Effector memory CD8-positive, alpha-beta T cell (primary cell): ENCODE data around the gene TMEM126A.
A peak's percentile ranks its signal among the peaks of the same experiment; 100 is the strongest.

ENCODE experiments used
- ATAC-seq: fragments of 150-1000 bp; cut with Tn5 transposase; replicated peaks from 2 replicates; pipeline ENCODE4 v1.10.0; 2021; ENCODE audit warnings: mild to moderate bottlenecking, moderate library complexity
- DNase-seq, 3 experiments: peaks; one replicate each; pipeline ENCODE4 v3.0.0; 2021
- H3K27ac Mint-ChIP-seq, 2 donors: one replicate each; pipeline ENCODE4 v1.8.0; 2022; ENCODE audit warnings: mild to moderate bottlenecking in 2 of 2, mixed read lengths in 2 of 2, moderate library complexity in 2 of 2
- H3K27me3 Mint-ChIP-seq, 2 donors: one replicate each; pipeline ENCODE4 v1.8.0; 2022; ENCODE audit warnings: mixed read lengths in 2 of 2
- H3K36me3 Mint-ChIP-seq: one replicate; pipeline ENCODE4 v1.8.0; 2022; ENCODE audit warnings: mild to moderate bottlenecking, moderate library complexity, mixed read lengths; ENCODE audit not compliant: insufficient read depth
- H3K4me1 Mint-ChIP-seq, 2 donors: one replicate each; pipeline ENCODE4 v1.8.0; 2022; ENCODE audit warnings: low read depth in 2 of 2, mixed read lengths in 2 of 2
- H3K4me3 Mint-ChIP-seq, 2 donors: one replicate each; pipeline ENCODE4 v1.8.0; 2022; ENCODE audit warnings: mild to moderate bottlenecking in 2 of 2, mixed read lengths in 2 of 2, moderate library complexity in 2 of 2
- H3K9me3 Mint-ChIP-seq, 2 donors: one replicate each; pipeline ENCODE4 v1.8.0; 2022; ENCODE audit warnings: mixed read lengths in 2 of 2

Gene TMEM126A

GRCh38 chr11:85685820-85686459 lies 38.2 kb downstream of the TMEM126A start, which contains the start of gene CCDC89:
CCDC89 (minus strand) TSS chr11:85686195; CDS start chr11:85686130, 65 bp downstream.
- ATAC-seq: no peak

GRCh38 chr11:85694385-85694980 lies 46.7 kb downstream of the TMEM126A start:
- Mint-ChIP-seq H3K27me3 (no peaks in the 10 kb centered on the region), H3K4me1 (peaks cover 4 to 17% of the 10 kb centered on the region in 2 donors), H3K9me3 (no peaks in the 10 kb centered on the region), H3K4me3 (no peak overlapping the region), H3K27ac (peak overlapping the region; percentile 39 to 49), H3K36me3 (peaks cover 34% of the 10 kb centered on the region)
- ATAC-seq (peak; percentile 56), DNase-seq (peak; percentile 8 to 29 (median 21))

More at GRCh38 chr11:85685820-85686459, 38.2 kb downstream of the TMEM126A start, which contains the start of gene CCDC89:
- H3K4me1 Mint-ChIP-seq: peaks cover 7 to 18% of the 10 kb centered on the region in 2 donors
- no peak for DNase-seq
- no peaks in the 10 kb centered on the region for H3K27me3 Mint-ChIP-seq
- peaks cover 4% of the 10 kb centered on the region for H3K36me3 Mint-ChIP-seq
- peak within 1 kb of the TSS; percentile 28 to 47 for H3K27ac Mint-ChIP-seq
- H3K4me3 Mint-ChIP-seq: no peak within 1 kb of the TSS
- no peaks in the 10 kb centered on the region for H3K9me3 Mint-ChIP-seq

- DNase-seq: no peak
- H3K27me3 Mint-ChIP-seq: no peaks in the 10 kb centered on the region
- no peak for ATAC-seq
- no peaks in the 10 kb centered on the region for H3K9me3 Mint-ChIP-seq
- H3K4me3 Mint-ChIP-seq: no peak overlapping the region
- H3K36me3 Mint-ChIP-seq: peaks cover 36% of the 10 kb centered on the region
- peak overlapping the region; percentile 39 to 49 for H3K27ac Mint-ChIP-seq
- H3K4me1 Mint-ChIP-seq: peaks cover 11 to 26% of the 10 kb centered on the region in 2 donors
These were observed 47.8 kb downstream of the TMEM126A start for GRCh38 chr11:85695546-85695945.

GRCh38 chr11:85697747-85698146 lies 50.0 kb downstream of the TMEM126A start:
- ATAC-seq: no peak

GRCh38 chr11:85698195-85698594 lies 50.4 kb downstream of the TMEM126A start:
- DNase-seq (no peak), ATAC-seq (no peak)
- H3K27me3 Mint-ChIP-seq: no peaks in the 10 kb centered on the region
- H3K9me3 Mint-ChIP-seq: no peaks in the 10 kb centered on the region
- peaks cover 15 to 31% of the 10 kb centered on the region in 2 donors for H3K4me1 Mint-ChIP-seq
- no peak overlapping the region for H3K4me3 Mint-ChIP-seq
- H3K27ac Mint-ChIP-seq: peak overlapping the region; percentile 88 to 93
- peaks cover 30% of the 10 kb centered on the region for H3K36me3 Mint-ChIP-seq

More at GRCh38 chr11:85697747-85698146, 50.0 kb downstream of the TMEM126A start:
- Mint-ChIP-seq H3K4me3 (no peak overlapping the region), H3K9me3 (no peaks in the 10 kb centered on the region), H3K27me3 (no peaks in the 10 kb centered on the region), H3K4me1 (peaks cover 15 to 31% of the 10 kb centered on the region in 2 donors), H3K27ac (peak overlapping the region; percentile 88 to 93), H3K36me3 (peaks cover 34% of the 10 kb centered on the region)
- no peak for DNase-seq

GRCh38 chr11:85699957-85700741 lies 52.4 kb downstream of the TMEM126A start:
- no peaks in the 10 kb centered on the region for H3K9me3 Mint-ChIP-seq
- ATAC-seq (peak; percentile 95), DNase-seq (no peak)
- peak overlapping the region; percentile 88 to 93 for H3K27ac Mint-ChIP-seq
- H3K4me1 Mint-ChIP-seq: peaks cover 12 to 33% of the 10 kb centered on the region in 2 donors
- H3K27me3 Mint-ChIP-seq: no peaks in the 10 kb centered on the region
- peak overlapping the region; percentile 59 to 65 for H3K4me3 Mint-ChIP-seq
- peaks cover 19% of the 10 kb centered on the region for H3K36me3 Mint-ChIP-seq

- Mint-ChIP-seq H3K4me1 (peaks cover 6 to 19% of the 10 kb centered on the region in 2 donors), H3K27me3 (no peaks in the 10 kb centered on the region), H3K9me3 (no peaks in the 10 kb centered on the region), H3K36me3 (peaks cover 23% of the 10 kb centered on the region), H3K27ac (no peak overlapping the region), H3K4me3 (no peak overlapping the region)
- DNase-seq: no peak
- ATAC-seq: no peak
These were observed 57.2 kb downstream of the TMEM126A start for GRCh38 chr11:85704967-85705366.

GRCh38 chr11:85705800-85706199 lies 58.0 kb downstream of the TMEM126A start:
- ATAC-seq (no peak), DNase-seq (no peak)
- no peaks in the 10 kb centered on the region for H3K9me3 Mint-ChIP-seq
- H3K4me1 Mint-ChIP-seq: peaks cover under 1 to 11% of the 10 kb centered on the region in 2 donors
- peaks cover 22% of the 10 kb centered on the region for H3K36me3 Mint-ChIP-seq
- H3K27me3 Mint-ChIP-seq: no peaks in the 10 kb centered on the region
- H3K27ac Mint-ChIP-seq: peak overlapping the region in 1 of 2 donors; percentile 81
- no peak overlapping the region for H3K4me3 Mint-ChIP-seq
